ENCODE data around the gene ELN. TPM values are rescaled to one million over a fixed set of nuclear protein-coding genes. Genes with fewer than 3 reads are reported as not detected.
A peak's percentile ranks its signal among the peaks of the same experiment; 100 is the strongest.

ELN gene
- total RNA-seq, 2 experiments from 2014 or later, result not detected

- POLR2A ChIA-PET, result no interaction called here
- no peak for ATAC-seq (ENCODE audit: low read depth)
- no peak for DNase-seq
- Mint-ChIP-seq H3K36me3 (no peaks in the 10 kb centered on the region), H3K4me1 (peaks cover 1% of the 10 kb centered on the region), H3K9me3 (no peaks in the 10 kb centered on the region), H3K27me3 (peaks cover 32% of the 10 kb centered on the region), H3K4me3 (no peak overlapping the region), H3K27ac (no peak overlapping the region)
Measured at GRCh38 chr7:74023092-74023536, 4.9 kb upstream of the ELN start.

GRCh38 chr7:74023786-74024185 is 4.2 kb upstream of the ELN start:
- Mint-ChIP-seq H3K36me3 (no peaks in the 10 kb centered on the region), H3K4me1 (peaks cover 1% of the 10 kb centered on the region), H3K27ac (no peak overlapping the region), H3K4me3 (no peak overlapping the region), H3K9me3 (no peaks in the 10 kb centered on the region), H3K27me3 (peaks cover 35% of the 10 kb centered on the region)
- ATAC-seq (ENCODE audit: low read depth) (no peak), DNase-seq (no peak)
- POLR2A ChIA-PET, result no interaction called here

- Mint-ChIP-seq H3K9me3 (no peaks in the 10 kb centered on the region), H3K27me3 (peaks cover 47% of the 10 kb centered on the region), H3K4me1 (peaks cover 4% of the 10 kb centered on the region), H3K36me3 (no peaks in the 10 kb centered on the region), H3K27ac (no peak overlapping the region), H3K4me3 (no peak overlapping the region)
- no peak for ATAC-seq (ENCODE audit: low read depth)
- no peak for DNase-seq
- POLR2A ChIA-PET, result no interaction called here
Measured at GRCh38 chr7:74025146-74025545, 2.8 kb upstream of the ELN start.

GRCh38 chr7:74025730-74026129 is 2.2 kb upstream of the ELN start:
- Mint-ChIP-seq H3K4me1 (peaks cover 4% of the 10 kb centered on the region), H3K27ac (no peak overlapping the region), H3K36me3 (no peaks in the 10 kb centered on the region), H3K27me3 (peaks cover 51% of the 10 kb centered on the region), H3K4me3 (no peak overlapping the region), H3K9me3 (no peaks in the 10 kb centered on the region)
- POLR2A ChIA-PET, result interaction anchor here (0.7 kb wide), 1 partner anchor 163 kb away, joined by 4 read pairs; no protein-coding TSS in a partner anchor
- DNase-seq (no peak), ATAC-seq (ENCODE audit: low read depth) (no peak)

GRCh38 chr7:74026406-74026902 is 1.5 kb upstream of the ELN start:
- ATAC-seq (ENCODE audit: low read depth), result no peak
- DNase-seq, result no peak
- H3K4me1 Mint-ChIP-seq, result peaks cover 4% of the 10 kb centered on the region
- no peak overlapping the region for H3K4me3 Mint-ChIP-seq
- POLR2A ChIA-PET, result no interaction called here
- no peak overlapping the region for H3K27ac Mint-ChIP-seq
- no peaks in the 10 kb centered on the region for H3K36me3 Mint-ChIP-seq
- H3K27me3 Mint-ChIP-seq, result peaks cover 58% of the 10 kb centered on the region
- H3K9me3 Mint-ChIP-seq, result no peaks in the 10 kb centered on the region

GRCh38 chr7:74026903-74027682 is 880 bp upstream of the ELN start:
- POLR2A ChIA-PET, result no interaction called here
- Mint-ChIP-seq H3K4me3 (no peak overlapping the region), H3K36me3 (no peaks in the 10 kb centered on the region), H3K4me1 (peaks cover 4% of the 10 kb centered on the region), H3K27me3 (peaks cover 63% of the 10 kb centered on the region), H3K27ac (no peak overlapping the region), H3K9me3 (no peaks in the 10 kb centered on the region)
- DNase-seq (peak; percentile 78), ATAC-seq (ENCODE audit: low read depth) (peak; percentile 69)

GRCh38 chr7:74028321-74028838 is 407 bp downstream of the ELN start:
- DNase-seq, result no peak
- H3K4me3 Mint-ChIP-seq, result no peak overlapping the region
- no peak overlapping the region for H3K27ac Mint-ChIP-seq
- POLR2A ChIA-PET, result no interaction called here
- ATAC-seq (ENCODE audit: low read depth), result no peak
- H3K4me1 Mint-ChIP-seq, result peaks cover 4% of the 10 kb centered on the region
- peaks cover 62% of the 10 kb centered on the region for H3K27me3 Mint-ChIP-seq
- no peaks in the 10 kb centered on the region for H3K36me3 Mint-ChIP-seq
- H3K9me3 Mint-ChIP-seq, result no peaks in the 10 kb centered on the region

- no peak overlapping the region for H3K4me3 Mint-ChIP-seq
- POLR2A ChIA-PET, result no interaction called here
- H3K4me1 Mint-ChIP-seq, result peaks cover 4% of the 10 kb centered on the region
- peaks cover 62% of the 10 kb centered on the region for H3K27me3 Mint-ChIP-seq
- ATAC-seq (ENCODE audit: low read depth) (no peak), DNase-seq (no peak)
- no peaks in the 10 kb centered on the region for H3K9me3 Mint-ChIP-seq
- no peak overlapping the region for H3K27ac Mint-ChIP-seq
- H3K36me3 Mint-ChIP-seq, result no peaks in the 10 kb centered on the region
Measured at GRCh38 chr7:74029089-74029785, 1.3 kb downstream of the ELN start.

- Mint-ChIP-seq H3K27ac (no peak overlapping the region), H3K4me1 (peaks cover 4% of the 10 kb centered on the region), H3K27me3 (peaks cover 54% of the 10 kb centered on the region), H3K9me3 (no peaks in the 10 kb centered on the region), H3K4me3 (no peak overlapping the region), H3K36me3 (no peaks in the 10 kb centered on the region)
- DNase-seq (no peak), ATAC-seq (ENCODE audit: low read depth) (no peak)
- POLR2A ChIA-PET, result no interaction called here
Measured at GRCh38 chr7:74029991-74030415, 2.0 kb downstream of the ELN start.

GRCh38 chr7:74030861-74031260 is 2.9 kb downstream of the ELN start:
- Mint-ChIP-seq H3K4me1 (peaks cover 4% of the 10 kb centered on the region), H3K4me3 (no peak overlapping the region), H3K27ac (no peak overlapping the region), H3K27me3 (peaks cover 46% of the 10 kb centered on the region), H3K36me3 (no peaks in the 10 kb centered on the region), H3K9me3 (no peaks in the 10 kb centered on the region)
- POLR2A ChIA-PET, result no interaction called here
- ATAC-seq (ENCODE audit: low read depth) (no peak), DNase-seq (no peak)

- H3K27ac Mint-ChIP-seq, result no peak overlapping the region
- H3K4me3 Mint-ChIP-seq, result no peak overlapping the region
- POLR2A ChIA-PET, result interaction anchor here (1.1 kb wide), 1 partner anchor 32 kb away, joined by 3 read pairs; no protein-coding TSS in a partner anchor
- no peak for ATAC-seq (ENCODE audit: low read depth)
- peaks cover 38% of the 10 kb centered on the region for H3K27me3 Mint-ChIP-seq
- DNase-seq, result no peak
- H3K36me3 Mint-ChIP-seq, result no peaks in the 10 kb centered on the region
- H3K9me3 Mint-ChIP-seq, result no peaks in the 10 kb centered on the region
- peaks cover 4% of the 10 kb centered on the region for H3K4me1 Mint-ChIP-seq
Measured at GRCh38 chr7:74031403-74032190, 3.6 kb downstream of the ELN start.

GRCh38 chr7:74032191-74032490 is 4.2 kb downstream of the ELN start:
- no peaks in the 10 kb centered on the region for H3K36me3 Mint-ChIP-seq
- H3K4me3 Mint-ChIP-seq, result no peak overlapping the region
- H3K4me1 Mint-ChIP-seq, result peaks cover 3% of the 10 kb centered on the region
- H3K27ac Mint-ChIP-seq, result no peak overlapping the region
- POLR2A ChIA-PET, result interaction anchor here (1.1 kb wide), 1 partner anchor 33 kb away, joined by 3 read pairs; no protein-coding TSS in a partner anchor
- peaks cover 35% of the 10 kb centered on the region for H3K27me3 Mint-ChIP-seq
- H3K9me3 Mint-ChIP-seq, result no peaks in the 10 kb centered on the region
- DNase-seq, result no peak
- ATAC-seq (ENCODE audit: low read depth), result no peak

Data from activated naive CD8-positive, alpha-beta T cell treated with anti-CD3 and anti-CD28 coated beads, Interleukin-2, amount 10 ng/mL, durations not matched to agents 7 days and 5 days (primary cell).